AG04450 (cell line): Measurements from ENCODE around the gene LITAF. TPM values are rescaled to one million over a fixed set of nuclear protein-coding genes. Genes with fewer than 3 reads are reported as not detected.

Experiments
- CTCF ChIA-PET: fragments of 300-600, 350-600 bp; formaldehyde crosslinking; extraction: SDS; loops from one replicate; lab custom pipeline; 2022; ENCODE audit warnings: antibody characterized with exemption, inconsistent platforms; lab: Charles Lee
- POLR2A ChIA-PET: fragments of 350-600 bp; formaldehyde crosslinking; extraction: SDS; loops from one replicate; lab custom pipeline; 2021; ENCODE audit warnings: antibody characterized with exemption, inconsistent platforms; lab: Yijun Ruan, JAX
- DNase-seq: peaks from one replicate; pipeline ENCODE4 v3.0.0-alpha.2; 2011; ENCODE audit warnings: low read depth, low spot score
- H3K27ac ChIP-seq: one replicate; pipeline ENCODE4 v1.5.1; 2012; ENCODE audit warnings: low read depth, low read length, control low read depth
- H3K27me3 ChIP-seq: one replicate; pipeline ENCODE4 v1.6.0; 2012; ENCODE audit warnings: low read length; ENCODE audit not compliant: control insufficient read depth, insufficient read depth
- H3K4me3 ChIP-seq: 2 replicates; pipeline ENCODE4 v1.5.1; 2011; ENCODE audit warnings: mild to moderate bottlenecking, low read depth, low read length, control low read depth
- H3K9me3 ChIP-seq: 2 replicates; pipeline ENCODE4 v1.5.1; 2012; ENCODE audit warnings: low read length; ENCODE audit not compliant: control insufficient read depth, insufficient read depth
- polyA plus RNA-seq: library from polyadenylated mRNA; depleted of rRNA; stranded (reverse); fragments of >200 nt; gene quantifications from 2 replicates; pipeline ENCODE4 v1.2.3, GENCODE V29; 2011
- TF ChIP-seq, protein P1 (sequence below): IDR thresholded peaks from 2 replicates; pipeline ENCODE4 v1.5.1; 2011; ENCODE audit warnings: low read depth, low read length, control low read depth, inconsistent platforms

Gene LITAF
- polyA plus RNA-seq, 1 experiment = 190 TPM

DNA sequence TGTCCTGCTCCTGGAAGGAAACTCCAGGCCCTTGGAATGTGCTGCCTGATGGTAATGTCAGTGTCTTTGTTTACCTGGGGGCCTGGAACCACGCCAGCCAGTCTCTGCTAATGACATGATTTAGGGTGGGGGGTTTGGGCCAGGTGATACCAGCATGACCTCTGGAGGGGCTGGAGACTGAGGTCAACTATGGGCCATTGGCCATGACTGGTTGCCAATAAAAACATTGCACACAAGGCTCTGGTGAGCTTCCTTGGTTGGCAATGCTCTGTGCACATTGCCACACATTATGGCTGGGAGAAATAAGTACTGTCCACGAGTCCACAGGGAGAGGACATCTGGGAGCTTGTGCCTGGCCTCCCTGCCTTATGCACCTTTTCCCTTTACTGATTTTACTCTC, 52.5 kb downstream of the LITAF start:
- TF ChIP-seq, protein P1, sequence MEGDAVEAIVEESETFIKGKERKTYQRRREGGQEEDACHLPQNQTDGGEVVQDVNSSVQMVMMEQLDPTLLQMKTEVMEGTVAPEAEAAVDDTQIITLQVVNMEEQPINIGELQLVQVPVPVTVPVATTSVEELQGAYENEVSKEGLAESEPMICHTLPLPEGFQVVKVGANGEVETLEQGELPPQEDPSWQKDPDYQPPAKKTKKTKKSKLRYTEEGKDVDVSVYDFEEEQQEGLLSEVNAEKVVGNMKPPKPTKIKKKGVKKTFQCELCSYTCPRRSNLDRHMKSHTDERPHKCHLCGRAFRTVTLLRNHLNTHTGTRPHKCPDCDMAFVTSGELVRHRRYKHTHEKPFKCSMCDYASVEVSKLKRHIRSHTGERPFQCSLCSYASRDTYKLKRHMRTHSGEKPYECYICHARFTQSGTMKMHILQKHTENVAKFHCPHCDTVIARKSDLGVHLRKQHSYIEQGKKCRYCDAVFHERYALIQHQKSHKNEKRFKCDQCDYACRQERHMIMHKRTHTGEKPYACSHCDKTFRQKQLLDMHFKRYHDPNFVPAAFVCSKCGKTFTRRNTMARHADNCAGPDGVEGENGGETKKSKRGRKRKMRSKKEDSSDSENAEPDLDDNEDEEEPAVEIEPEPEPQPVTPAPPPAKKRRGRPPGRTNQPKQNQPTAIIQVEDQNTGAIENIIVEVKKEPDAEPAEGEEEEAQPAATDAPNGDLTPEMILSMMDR = no peak
- ChIA-PET CTCF (interaction anchor here (0.6 to 6.1 kb wide), 8 partner anchors 13 to 572 kb away, joined by 3 to 55 read pairs (median 4); no protein-coding TSS in a partner anchor), POLR2A (no interaction called here)

DNA sequence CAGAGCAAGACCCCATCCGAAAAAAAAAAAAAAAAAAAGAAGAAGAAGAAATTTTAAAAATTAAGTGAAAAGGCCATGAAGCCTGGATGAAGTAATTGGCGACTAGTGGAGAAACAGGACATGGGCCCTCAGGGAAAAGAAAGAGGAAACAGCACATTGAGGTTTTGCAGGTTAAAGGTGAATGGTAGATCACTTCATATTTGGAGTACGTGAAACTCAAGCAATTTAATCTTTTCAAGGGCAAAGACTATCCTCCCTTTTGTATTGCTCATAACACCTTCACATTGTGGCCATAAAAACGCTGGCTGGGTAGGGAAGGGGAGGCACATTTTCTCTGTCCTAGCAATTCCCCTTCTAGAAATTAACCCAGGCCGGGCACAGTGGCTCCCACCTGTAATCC, 53.1 kb downstream of the LITAF start:
- Histone ChIP-seq H3K27ac (no peak overlapping the region), H3K27me3 (no peaks in the 10 kb centered on the region), H3K9me3 (no peaks in the 10 kb centered on the region), H3K4me3 (no peak overlapping the region)
- ChIA-PET POLR2A (no interaction called here), CTCF (interaction anchor here (1.2 to 6.1 kb wide), 4 partner anchors 13 to 180 kb away, joined by 4 to 55 read pairs (median 12); no protein-coding TSS in a partner anchor)
- TF ChIP-seq, protein P1 = no peak
- DNase-seq = no peak

More for the DNA sequence above, 52.5 kb downstream of the LITAF start:
- Histone ChIP-seq H3K4me3 (no peak overlapping the region), H3K27ac (no peak overlapping the region), H3K9me3 (no peaks in the 10 kb centered on the region), H3K27me3 (no peaks in the 10 kb centered on the region)
- DNase-seq = no peak

DNA sequence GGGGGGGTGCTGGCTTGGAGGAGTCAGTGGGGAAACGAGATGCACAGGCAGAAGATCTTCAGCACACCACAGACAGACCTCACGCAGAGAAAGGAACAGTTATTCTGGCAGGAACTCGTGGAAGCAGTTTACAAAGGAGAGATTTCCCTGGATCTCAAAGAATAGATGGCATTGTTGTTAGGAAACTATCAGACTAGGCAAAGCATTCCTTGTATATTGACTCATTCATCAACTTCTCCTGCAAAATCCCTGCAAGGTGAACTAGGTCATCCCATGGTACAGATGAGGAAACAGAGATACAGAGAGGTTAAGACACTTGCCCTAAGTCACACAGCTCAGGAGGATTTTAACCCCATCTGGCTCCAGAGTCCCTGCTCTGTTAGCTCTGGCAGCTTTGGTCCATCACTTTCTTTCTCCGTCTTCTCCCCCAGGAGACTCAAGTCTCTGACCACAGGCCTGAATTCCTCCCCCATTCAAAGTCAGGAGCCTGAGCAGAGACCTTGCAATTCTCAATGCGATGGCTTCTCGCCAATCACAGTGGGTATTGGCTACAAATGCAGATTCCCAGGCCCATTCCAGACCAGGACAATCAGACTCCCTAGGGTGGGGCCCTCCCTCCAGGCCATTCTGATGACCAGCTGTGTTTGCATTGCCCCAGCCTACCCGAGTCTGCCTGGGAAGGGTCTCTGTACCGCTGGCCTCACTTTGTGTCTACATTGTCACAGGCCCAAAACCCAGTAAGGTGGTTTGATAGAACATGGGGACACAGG, 56.4 kb downstream of the LITAF start:
- peaks cover 14% of the 10 kb centered on the region for H3K27me3 ChIP-seq
- H3K9me3 ChIP-seq = no peaks in the 10 kb centered on the region; the same call in 1 of the 2 replicates
- ChIA-PET CTCF (interaction anchor here (0.7 to 6.1 kb wide), 7 partner anchors 15 to 184 kb away, joined by 3 to 55 read pairs (median 7); no protein-coding TSS in a partner anchor), POLR2A (no interaction called here)
- no peak for DNase-seq
- H3K4me3 ChIP-seq = no peak overlapping the region
- H3K27ac ChIP-seq = no peak overlapping the region
- TF ChIP-seq, protein P1 = no peak

DNA sequence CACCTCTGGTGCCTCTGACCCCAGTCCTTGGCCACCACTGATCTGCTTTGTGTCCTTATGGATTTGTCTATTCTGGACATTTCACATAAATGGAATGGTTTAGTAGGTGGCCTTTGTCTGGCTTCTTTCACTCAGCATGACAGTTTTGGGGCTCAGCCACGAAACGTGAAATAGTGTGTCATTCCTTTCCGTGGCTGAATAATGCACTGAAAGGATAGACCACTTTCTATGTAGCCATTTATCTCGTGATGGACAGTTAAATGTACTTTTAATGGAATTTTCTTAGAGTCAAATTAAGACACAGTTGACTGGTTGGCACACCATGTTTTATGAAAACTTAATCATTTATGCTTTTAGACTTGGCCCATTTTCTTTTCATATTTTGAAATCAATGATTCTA, 57.4 kb downstream of the LITAF start:
- TF ChIP-seq, protein P1 = no peak

DNA sequence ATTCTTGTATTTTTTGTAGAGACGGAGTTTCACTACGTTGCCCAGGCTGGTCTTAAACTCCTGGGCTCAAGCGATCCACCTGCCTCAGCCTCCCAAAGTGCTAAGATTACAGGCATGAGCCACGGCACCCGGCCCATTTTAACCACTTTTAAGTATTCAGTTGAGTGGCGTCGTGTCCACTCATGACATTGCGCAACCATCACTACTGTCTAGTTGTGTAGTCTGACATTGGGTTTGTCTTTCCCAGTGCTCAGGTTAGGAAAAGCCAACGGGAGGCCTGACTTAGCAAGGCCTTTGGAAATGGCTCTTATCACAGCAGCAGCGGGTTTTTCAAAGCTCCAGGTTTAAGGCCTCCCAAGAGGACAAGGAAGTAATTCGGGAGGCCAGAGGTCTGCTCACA, 58.7 kb downstream of the LITAF start:
- TF ChIP-seq, protein P1 = no peak
- Histone ChIP-seq H3K4me3 (no peak overlapping the region), H3K27me3 (peaks cover 18% of the 10 kb centered on the region), H3K9me3 (no peaks in the 10 kb centered on the region; the same call in 1 of the 2 replicates), H3K27ac (no peak overlapping the region)
- POLR2A ChIA-PET = no interaction called here
- no peak for DNase-seq
- CTCF ChIA-PET = interaction anchor here (0.9 kb wide), 1 partner anchor 187 kb away, joined by 4 read pairs; no protein-coding TSS in a partner anchor

More for the DNA sequence above, 57.4 kb downstream of the LITAF start:
- Histone ChIP-seq H3K27ac (no peak overlapping the region), H3K4me3 (no peak overlapping the region), H3K27me3 (peaks cover 14% of the 10 kb centered on the region), H3K9me3 (no peaks in the 10 kb centered on the region; the same call in 1 of the 2 replicates)
- ChIA-PET CTCF (interaction anchor here (0.7 kb wide), 1 partner anchor 108 kb away, joined by 7 read pairs; no protein-coding TSS in a partner anchor), POLR2A (no interaction called here)
- no peak for DNase-seq
